AG09319 (cell line): ENCODE measurements around the gene FANCE.

Source experiments
- DNase-seq: peaks from one replicate; pipeline ENCODE4 v3.0.0-alpha.2; 2010; ENCODE audit warnings: low read depth; ENCODE audit errors: extremely low read depth
- TF ChIP-seq, protein P1 (sequence below): IDR thresholded peaks from 2 replicates; pipeline ENCODE4 v1.5.1; 2011; ENCODE audit warnings: low read depth, mild to moderate bottlenecking, inconsistent platforms, low read length, moderate library complexity

The FANCE gene

DNA sequence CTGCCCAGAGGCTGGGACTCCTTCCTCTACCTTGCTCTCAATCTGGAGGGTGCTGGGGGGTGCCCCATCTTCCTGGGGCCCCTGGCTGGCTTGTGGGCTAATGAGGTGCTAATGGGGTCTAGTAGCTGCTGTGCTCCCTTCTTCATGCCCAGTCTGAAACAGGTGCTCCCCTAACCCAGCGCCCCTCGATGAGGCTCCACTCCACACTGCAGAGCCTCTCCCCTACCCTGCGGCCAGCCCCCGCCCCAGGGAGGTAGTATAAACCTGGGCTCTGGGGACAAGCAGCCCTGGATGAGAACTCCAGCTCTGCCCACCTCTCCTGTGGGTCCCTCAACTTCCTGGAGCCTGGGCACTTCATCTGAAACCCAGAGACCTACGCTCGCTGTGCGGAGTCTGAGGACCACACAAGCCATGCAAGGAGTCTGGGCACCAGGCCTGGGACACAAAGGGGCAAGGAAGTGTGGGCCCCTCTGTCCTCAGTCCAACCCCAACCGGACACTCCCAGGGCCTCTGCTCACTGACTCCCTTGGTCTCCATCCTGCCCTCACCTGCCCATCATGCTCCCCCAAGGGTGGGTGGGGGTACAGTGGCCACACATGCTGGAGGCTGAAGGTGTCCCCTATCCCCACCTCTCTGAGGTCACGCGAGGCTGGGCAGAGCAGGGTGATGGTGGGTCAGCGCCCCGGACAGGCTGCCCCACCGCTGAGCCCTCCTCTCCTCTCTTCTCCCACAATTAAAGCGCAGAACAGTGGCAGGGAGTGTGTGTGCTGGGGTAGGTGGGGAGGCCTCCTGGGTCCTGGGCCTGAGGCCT, 22.2 kb downstream of the FANCE start:
- no peak for DNase-seq
- TF ChIP-seq, protein P1, sequence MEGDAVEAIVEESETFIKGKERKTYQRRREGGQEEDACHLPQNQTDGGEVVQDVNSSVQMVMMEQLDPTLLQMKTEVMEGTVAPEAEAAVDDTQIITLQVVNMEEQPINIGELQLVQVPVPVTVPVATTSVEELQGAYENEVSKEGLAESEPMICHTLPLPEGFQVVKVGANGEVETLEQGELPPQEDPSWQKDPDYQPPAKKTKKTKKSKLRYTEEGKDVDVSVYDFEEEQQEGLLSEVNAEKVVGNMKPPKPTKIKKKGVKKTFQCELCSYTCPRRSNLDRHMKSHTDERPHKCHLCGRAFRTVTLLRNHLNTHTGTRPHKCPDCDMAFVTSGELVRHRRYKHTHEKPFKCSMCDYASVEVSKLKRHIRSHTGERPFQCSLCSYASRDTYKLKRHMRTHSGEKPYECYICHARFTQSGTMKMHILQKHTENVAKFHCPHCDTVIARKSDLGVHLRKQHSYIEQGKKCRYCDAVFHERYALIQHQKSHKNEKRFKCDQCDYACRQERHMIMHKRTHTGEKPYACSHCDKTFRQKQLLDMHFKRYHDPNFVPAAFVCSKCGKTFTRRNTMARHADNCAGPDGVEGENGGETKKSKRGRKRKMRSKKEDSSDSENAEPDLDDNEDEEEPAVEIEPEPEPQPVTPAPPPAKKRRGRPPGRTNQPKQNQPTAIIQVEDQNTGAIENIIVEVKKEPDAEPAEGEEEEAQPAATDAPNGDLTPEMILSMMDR: no peak

DNA sequence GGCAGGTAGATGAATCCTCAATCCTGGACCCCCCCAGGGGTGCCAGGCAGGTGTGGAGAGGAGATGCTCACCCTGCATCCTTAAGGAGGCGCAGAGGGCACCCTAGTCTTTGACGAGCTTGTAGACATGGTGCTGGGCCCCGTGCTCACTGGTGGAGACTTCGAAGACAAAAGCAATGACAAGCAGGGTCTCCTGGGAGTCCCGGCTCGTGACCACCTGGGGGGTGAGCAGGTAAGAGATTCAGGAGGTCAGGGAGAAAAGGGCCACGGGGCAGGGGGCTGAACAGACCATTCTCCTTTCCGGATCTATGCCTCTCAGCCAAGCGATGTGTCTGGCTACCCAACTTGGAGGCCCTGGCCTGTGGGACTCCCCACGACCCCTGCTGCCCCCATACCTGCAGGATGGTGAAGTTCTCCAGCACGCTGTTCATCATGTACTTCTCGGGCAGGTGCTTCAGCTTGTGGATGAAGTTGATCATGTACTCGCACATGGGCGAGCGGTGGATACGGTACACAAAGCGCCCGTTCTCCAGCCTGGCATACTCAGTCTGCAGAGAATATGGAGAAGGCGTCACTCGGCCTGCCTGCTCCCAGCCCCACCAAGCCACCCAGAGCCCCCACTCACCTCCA, 22.9 kb downstream of the FANCE start:
- TF ChIP-seq, protein P1: no peak
- DNase-seq: no peak

DNA sequence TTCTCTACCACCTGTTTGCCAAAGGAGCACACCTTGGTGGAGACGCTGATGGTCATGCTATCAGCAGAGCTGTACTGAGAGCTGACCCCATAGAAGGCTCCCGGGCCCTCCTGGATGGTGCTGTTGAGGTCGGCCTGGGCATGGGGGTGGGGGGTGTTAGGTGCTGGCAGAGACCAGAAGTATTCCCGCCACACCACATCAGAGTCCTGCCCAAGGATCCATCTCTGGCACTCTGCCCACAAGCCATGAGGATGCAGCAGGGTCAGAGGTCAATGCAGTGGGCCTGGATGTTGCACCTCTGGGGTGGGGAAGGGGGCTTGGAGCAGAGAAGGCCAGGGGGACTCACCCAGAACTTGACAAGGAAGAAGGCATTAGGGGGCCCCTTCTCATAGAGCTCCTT, 23.4 kb downstream of the FANCE start:
- no peak for DNase-seq

DNA sequence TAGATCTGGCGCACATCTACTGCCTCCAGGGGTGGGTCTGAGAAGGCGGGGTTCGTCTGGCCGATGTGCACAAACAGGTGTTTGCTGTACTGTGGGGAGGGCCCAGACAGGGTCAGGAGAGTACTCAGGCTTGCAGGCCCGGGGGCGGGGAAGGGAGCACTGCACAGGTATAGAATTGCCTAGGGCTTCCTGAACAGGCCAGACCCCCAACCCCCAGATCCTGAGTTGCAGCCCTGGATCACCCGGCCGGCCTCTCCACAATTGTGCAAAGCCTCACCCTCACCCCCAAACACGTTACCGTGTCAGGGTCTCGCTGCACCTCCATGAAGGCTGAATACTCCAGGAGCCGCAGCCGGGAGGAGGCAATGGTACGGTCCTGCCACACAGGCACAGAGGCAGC, 23.9 kb downstream of the FANCE start:
- TF ChIP-seq, protein P1: no peak
- DNase-seq: no peak

More for the DNA sequence above, 23.4 kb downstream of the FANCE start:
- TF ChIP-seq, protein P1: no peak

DNA sequence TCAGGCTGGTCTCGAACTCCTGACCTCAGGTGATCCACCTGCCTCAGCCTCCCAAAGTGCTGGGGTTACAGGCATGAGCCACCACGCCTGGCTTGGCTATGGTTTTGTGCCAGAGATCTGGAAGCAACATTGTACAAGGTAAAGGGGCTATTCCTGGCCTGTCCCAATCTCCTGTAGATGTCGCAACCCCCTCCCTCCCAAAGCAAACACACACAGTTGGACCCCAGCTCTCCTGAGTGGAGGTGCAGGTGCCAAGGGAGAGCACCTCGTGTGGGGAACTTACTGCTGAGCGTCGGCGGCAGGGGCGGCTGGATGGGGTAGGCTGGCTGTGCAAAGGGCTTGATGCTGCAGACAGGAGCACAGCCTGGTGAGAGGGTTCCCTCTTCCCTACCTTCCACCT, 24.9 kb downstream of the FANCE start:
- DNase-seq: no peak
- TF ChIP-seq, protein P1: no peak

DNA sequence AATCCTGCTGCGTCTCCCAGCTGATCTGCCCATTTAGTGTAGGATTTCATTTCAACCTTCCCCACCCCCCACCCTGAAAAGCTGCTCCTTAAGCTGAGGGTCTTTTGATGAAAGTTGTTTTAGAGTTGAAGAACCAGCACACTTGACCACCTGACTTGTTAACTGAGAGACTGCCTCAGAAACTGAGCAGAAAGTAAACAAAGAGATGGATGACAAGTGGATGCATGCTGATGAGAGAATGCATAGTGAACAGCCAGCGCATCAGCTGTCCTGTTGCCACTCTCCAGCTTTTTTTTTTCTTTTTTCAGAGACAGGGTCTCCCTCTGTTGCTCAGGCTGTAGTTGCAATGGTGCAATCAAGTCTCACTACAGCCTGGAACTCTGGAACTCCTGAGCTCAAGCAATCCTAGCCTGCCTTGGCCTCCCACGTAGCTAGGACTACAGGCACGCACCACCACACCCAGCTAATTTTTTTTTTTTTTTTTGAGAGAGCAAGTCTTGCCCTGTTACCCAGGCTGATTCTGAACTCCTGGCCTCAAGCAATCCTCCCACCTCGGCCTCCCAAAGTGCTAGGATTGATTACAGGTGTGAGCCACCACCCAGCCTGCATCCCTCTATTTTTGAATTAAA, 25.5 kb downstream of the FANCE start:
- no peak for DNase-seq
- TF ChIP-seq, protein P1: no peak

DNA sequence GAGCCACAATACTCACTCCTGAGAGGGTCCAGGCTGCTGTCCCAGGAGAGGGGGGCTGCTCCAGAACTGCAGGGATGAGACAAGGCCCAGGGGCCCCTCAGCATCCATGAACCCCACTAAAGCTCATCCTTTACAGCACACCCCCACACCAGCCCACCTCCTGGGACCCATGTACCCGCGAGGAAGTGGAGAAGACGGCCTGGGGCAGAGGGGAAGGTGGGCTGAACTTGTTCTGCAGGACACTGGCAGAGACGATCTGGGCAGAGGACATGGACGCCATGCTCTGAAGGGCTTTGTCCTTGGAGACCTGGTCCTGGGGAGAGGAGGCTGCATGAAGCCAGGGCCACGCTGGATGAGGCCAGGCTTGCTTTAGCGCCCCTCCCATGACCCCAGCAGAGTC, 26.1 kb downstream of the FANCE start:
- TF ChIP-seq, protein P1: no peak
- no peak for DNase-seq
